ENCODE measurements around the gene WDR87. TPM values are rescaled to one million over a fixed set of nuclear protein-coding genes. Genes with fewer than 3 reads are reported as not detected.

WDR87 gene
- total RNA-seq (2021; fragmentation: NEBNext Ultra II Directional; extraction: Animal tissue kit (Norgen Biotek cat#: 25700)) (not detected in 2 replicates), polyA plus RNA-seq (2011; rRNA removed) (not detected in 2 replicates), polyA minus RNA-seq (2011; rRNA and poly(A)+ RNA removed) (not detected in 2 replicates)
- polyA plus RNA-seq (2011; cell fraction: cytosol; rRNA removed) = not detected
- 0.01 TPM for polyA plus RNA-seq (2011; cell fraction: nucleus; rRNA removed)
- polyA plus RNA-seq (2012, experiment 1 of 2) = 0.01 TPM in 1 of 4 replicates, not detected in the others
- polyA plus RNA-seq (2012, experiment 2 of 2) = not detected
- under 0.01 TPM for polyA plus RNA-seq (2013, experiment 1 of 2)
- polyA plus RNA-seq (2013, experiment 2 of 2) = not detected
- not detected for polyA minus RNA-seq (2011; cell fraction: cytosol; rRNA and poly(A)+ RNA removed)
- polyA minus RNA-seq (2011; cell fraction: nucleus; rRNA and poly(A)+ RNA removed) = not detected
- long read RNA-seq, experiment 1 = 0 reads
- long read RNA-seq, experiment 2 = 0 reads

- Histone ChIP-seq H3K14ac (ENCODE audit: insufficient read length) (no peak within 1 kb of the TSS), H3K9ac (replicated peaks in 1 of 4; ENCODE audit: extremely low read depth in 1 of 4, low read depth in 3 of 4, low read length in 3 of 4) (peak within 1 kb of the TSS; percentile 57 to 76 (median 76)), H3K23ac (ENCODE audit: insufficient read length) (no peak within 1 kb of the TSS), H3K4me1 (replicated peaks in 1 of 4; ENCODE audit: control insufficient read depth in 3 of 4, insufficient read depth in 4 of 4, low read length in 3 of 4) (peaks cover 0 to 21% (median 9%) of the 10 kb centered on the region in 4 experiments; a peak in 6 of 7 replicates), H2BK5ac (ENCODE audit: low read depth, low read length) (peak within 1 kb of the TSS; percentile 91), H2BK20ac (ENCODE audit: low read length) (peak within 1 kb of the TSS; percentile 61; the same call in 1 of the 2 replicates), H2BK15ac (ENCODE audit: low read length) (peak within 1 kb of the TSS; percentile 98), H3K56ac (replicated peaks; ENCODE audit: insufficient read length, low read depth, low read length) (peak within 1 kb of the TSS; percentile 99), H4K5ac (ENCODE audit: insufficient read length, low read depth, low read length) (peak within 1 kb of the TSS; percentile 92), H3K9me3 (ENCODE audit: insufficient read depth in 2 of 2, low read depth in 1 of 2, low read length in 1 of 2) (no peaks in the 10 kb centered on the region), H2AFZ (ENCODE audit: low read length) (peak within 1 kb of the TSS; percentile 52; the same call in 1 of the 2 replicates), H3K4me3 (ENCODE audit: extremely low read depth in 1 of 4, insufficient read depth in 2 of 4, low read depth in 3 of 4, low read length in 4 of 4) (peak within 1 kb of the TSS; percentile 72 to 92 (median 84)), H2BK120ac (replicated peaks; ENCODE audit: low read depth, low read length) (no peak within 1 kb of the TSS), H3K4me2 (ENCODE audit: insufficient read depth in 1 of 2, low read depth in 2 of 2, low read length in 2 of 2) (peak within 1 kb of the TSS; percentile 82 to 85), H4K91ac (replicated peaks; ENCODE audit: insufficient read length, low read length) (peak within 1 kb of the TSS; percentile 45), H3K18ac (ENCODE audit: extremely low read depth, low read length) (peak within 1 kb of the TSS; percentile 64), H4K8ac (ENCODE audit: extremely low read depth, insufficient read depth, low read length) (peak within 1 kb of the TSS; percentile 94), H2AK5ac (ENCODE audit: low read depth, low read length) (no peak within 1 kb of the TSS; the same call in 1 of the 2 replicates), H3K23me2 (ENCODE audit: low read depth, low read length) (peaks cover 6% of the 10 kb centered on the region; the same call in 1 of the 2 replicates), H3K79me2 (ENCODE audit: control insufficient read depth in 1 of 2, insufficient read depth in 2 of 2, low read length in 2 of 2) (peaks cover 0 to 39% of the 10 kb centered on the region in 2 experiments; a peak in 3 of 4 replicates), H3K4ac (replicated peaks; ENCODE audit: insufficient read length, low read depth, low read length) (peak within 1 kb of the TSS; percentile 99), H4K20me1 (replicated peaks in 1 of 2; ENCODE audit: control insufficient read depth in 1 of 2, insufficient read depth in 2 of 2, low read length in 2 of 2) (peaks cover 3 to 11% of the 10 kb centered on the region in 2 experiments), H2BK12ac (ENCODE audit: low read depth, low read length) (peak within 1 kb of the TSS; percentile 3), H3K36me3 (ENCODE audit: control insufficient read depth in 2 of 4, insufficient read depth in 4 of 4, low read length in 3 of 4) (no peaks in the 10 kb centered on the region), H3K79me1 (ENCODE audit: low read depth, low read length) (no peaks in the 10 kb centered on the region; the same call in 1 of the 2 replicates), H3K27ac (ENCODE audit: low read depth, low read length) (peak within 1 kb of the TSS; percentile 93), H3K27me3 (replicated peaks in 1 of 4; ENCODE audit: control insufficient read depth in 3 of 4, extremely low read depth in 1 of 4, insufficient read depth in 3 of 4, low read length in 3 of 4) (no peaks in the 10 kb centered on the region)
- WGBS, 2 experiments (ENCODE audit: extremely low coverage in 1 of 2, insufficient coverage in 1 of 2, insufficient read length in 1 of 2, insufficient replicate concordance in 2 of 2, low coverage in 1 of 2, low lambda C conversion rate in 2 of 2, missing lambda C conversion rate in 1 of 2) = 6% methylated on average over 52 of the region's 63 CpGs; no CpG with 5 or more reads in 1 of the 2 experiments
- ChIA-PET POLR2A (ENCODE audit: partially characterized antibody) (interaction anchor here (0.7 to 5.2 kb wide), 32 partner anchors 10 to 1778 kb away, joined by 3 to 50 read pairs (median 6); partner anchors contain the start of gene ZNF793), CTCF (ENCODE audit: partially characterized antibody) (interaction anchor here (0.7 to 13.7 kb wide), 16 partner anchors 11 to 429 kb away, joined by 3 to 259 read pairs (median 4); no protein-coding TSS in a partner anchor)
- FAIRE-seq = no peak
- peak in 1 of 2 experiments; percentile 87 for DNase-seq (ENCODE audit: low read depth in 1 of 2, low spot score in 2 of 2)
- peak; percentile 91 for TF ChIP-seq MAX (IDR thresholded peaks at IDR 0.05)
- peak; percentile 12; the same call in 1 of the 2 replicates for TF ChIP-seq USF2 (IDR thresholded peaks at IDR 0.05; ENCODE audit: low read length)
- peak; percentile 54; the same call in 1 of the 2 replicates for TF ChIP-seq E2F6 (IDR thresholded peaks at IDR 0.05)
- peak; percentile 55 to 72; a peak in 2 of 3 replicates for TF ChIP-seq POLR2A (IDR thresholded peaks at IDR 0.05; ENCODE audit: control extremely low read depth in 1 of 2, low read depth in 2 of 2, low read length in 2 of 2)
- no peak for TF ChIP-seq SP1 (IDR thresholded peaks at IDR 0.05; ENCODE audit: low read depth, low read length)
- no peak for TF ChIP-seq RXRA (IDR thresholded peaks at IDR 0.05; ENCODE audit: insufficient read depth, low read depth, low read length)
Measured at GRCh38 chr19:37905946-37906868, at the start of gene WDR87. Gene WDR87 (minus strand): TSS chr19:37906594. CDS start chr19:37898239, 8,355 bp downstream.

All from H1 (cell line).